Transverse colon (tissue), 4 donors: ENCODE measurements around the gene P2RX7.

ENCODE experiments used
- CTCF ChIP-seq, 5 experiments: fragments of 200-600 bp in 3 of 5; fragments of 450-650 bp in 2 of 5; sonication (generic) in 3 of 5; IDR thresholded peaks; 1 replicate in 2 of 5; 2 replicates in 3 of 5; pipeline ENCODE4 v1.5.1; 2016 to 2017; ENCODE audit warnings: antibody characterized with exemption in 5 of 5, inconsistent platforms in 3 of 5, mild to moderate bottlenecking in 2 of 5, moderate library complexity in 1 of 5
- EP300 ChIP-seq: sonication (generic); formaldehyde crosslinking; IDR thresholded peaks from one replicate; pipeline ENCODE4 v1.6.1; 2017; ENCODE audit warnings: antibody characterized with exemption, low read depth
- POLR2A ChIP-seq: fragments of 450-650 bp; IDR thresholded peaks from one replicate; pipeline ENCODE4 v1.6.1; 2016; ENCODE audit warnings: antibody characterized with exemption, mild to moderate bottlenecking, moderate library complexity
- POLR2AphosphoS5 ChIP-seq, 3 donors: sonication (generic); formaldehyde crosslinking; IDR thresholded peaks; one replicate each; pipeline ENCODE4 v1.6.1; 2016; ENCODE audit warnings: antibody characterized with exemption in 3 of 3

- TF ChIP-seq CTCF (IDR thresholded peaks at IDR 0.05) (no peak), POLR2AphosphoS5 (IDR thresholded peaks at IDR 0.05) (no peak), EP300 (no peak), POLR2A (no peak)
Observed at GRCh38 chr12:121129811-121130147, 2.9 kb upstream of the P2RX7 start.
